DMS153 treated with DMSO at 0.1 percent for 48 hours (cell line): ENCODE measurements around the gene ABCC3.
"Not testable (repeated sequence)": the region's sequence is repeated elsewhere in the genome, so short reads cannot be mapped to it uniquely, and the experiment has no call there.

Experiments used
- DNase-seq: peaks from one replicate; lab custom pipeline; 2025; ENCODE audit not compliant: unreplicated experiment; lab: John Stamatoyannopoulos, UW

ABCC3 gene

GRCh38 chr17:50665838-50666237 is 31.2 kb downstream of the ABCC3 start:
- DNase-seq, result no peak

GRCh38 chr17:50666316-50666715 is 31.6 kb downstream of the ABCC3 start:
- DNase-seq, result no peak

- no peak for DNase-seq
These were observed 32.8 kb downstream of the ABCC3 start for GRCh38 chr17:50667259-50668024.

GRCh38 chr17:50668025-50668837 is 33.5 kb downstream of the ABCC3 start:
- no peak for DNase-seq

GRCh38 chr17:50668838-50669581 is 34.3 kb downstream of the ABCC3 start:
- no peak for DNase-seq

GRCh38 chr17:50672071-50672470 is 37.4 kb downstream of the ABCC3 start:
- no peak for DNase-seq

- DNase-seq, result no peak
These were observed 38.3 kb downstream of the ABCC3 start for GRCh38 chr17:50672831-50673551.

GRCh38 chr17:50675190-50675589 is 40.5 kb downstream of the ABCC3 start:
- DNase-seq, result no peak

GRCh38 chr17:50675627-50676026 is 40.9 kb downstream of the ABCC3 start:
- no peak for DNase-seq

- DNase-seq, result no peak
These were observed 41.6 kb downstream of the ABCC3 start for GRCh38 chr17:50676065-50676975.

- no peak for DNase-seq
These were observed 43.2 kb downstream of the ABCC3 start for GRCh38 chr17:50677851-50678375.

GRCh38 chr17:50679008-50679544 is 44.4 kb downstream of the ABCC3 start:
- no peak for DNase-seq

GRCh38 chr17:50680126-50680525 is 45.4 kb downstream of the ABCC3 start:
- DNase-seq, result no peak

- not testable (repeated sequence) for DNase-seq
These were observed 46.0 kb downstream of the ABCC3 start for GRCh38 chr17:50680543-50681262.

GRCh38 chr17:50681263-50682200 is 46.9 kb downstream of the ABCC3 start:
- DNase-seq, result peak; percentile 25

- no peak for DNase-seq
These were observed 47.8 kb downstream of the ABCC3 start for GRCh38 chr17:50682441-50682840.

GRCh38 chr17:50682938-50683337 is 48.3 kb downstream of the ABCC3 start:
- no peak for DNase-seq
